ENCODE measurements around the gene IL4I1. TPM values are rescaled to one million over a fixed set of nuclear protein-coding genes. Genes with fewer than 3 reads are reported as not detected.
"Not testable (repeated sequence)": the region's sequence is repeated elsewhere in the genome, so short reads cannot be mapped to it uniquely, and the experiment has no call there.

IL4I1 gene
- total RNA-seq, 4 donors from 2014 or later, result 0.34 to 0.50 TPM; not detected in 2

- H3K4me1 ChIP-seq, result peaks cover 20 to 52% (median 45%) of the 10 kb centered on the region in 4 donors
- no peaks in the 10 kb centered on the region for H3K9me3 ChIP-seq
- WGBS, result 0% methylated on average over 31 of the region's 48 CpGs
- H3K4me3 ChIP-seq, result peak within 1 kb of the TSS; percentile 71 to 90 (median 84)
- TF ChIP-seq EP300 (IDR thresholded peaks at IDR 0.05) (no peak), CTCF (IDR thresholded peaks at IDR 0.05) (no peak), POLR2AphosphoS5 (IDR thresholded peaks at IDR 0.05) (peak; percentile 57 to 63)
- peak within 1 kb of the TSS; percentile 88 to 94 (median 92) for H3K27ac ChIP-seq (replicated peaks in 1 of 4)
- H3K36me3 ChIP-seq, result peaks cover 0 to 45% (median 33%) of the 10 kb centered on the region in 4 donors
- intact Hi-C loops (cut with DNase I), result no loop called here
- H3K27me3 ChIP-seq, result no peaks in the 10 kb centered on the region
- DNase-seq (ENCODE audit: extremely low spot score), result no peak
Observed at GRCh38 chr19:49929121-49929610, 32.5 kb upstream of the IL4I1 start, which contains the start of the genes ATF5 and NUP62. TSS of gene ATF5 (plus strand) at chr19:49929205. CDS start at chr19:49930851, 1,646 bp downstream. TSS of gene NUP62 (minus strand) at chr19:49929504. CDS start at chr19:49909807, 19,697 bp downstream.

- 80% methylated on average over 14 of the region's 14 CpGs for WGBS
- no peak for DNase-seq (ENCODE audit: extremely low spot score)
- H3K27ac ChIP-seq (replicated peaks in 1 of 4), result peak overlapping the region; percentile 7 to 94 (median 90)
Observed at GRCh38 chr19:49927526-49928264, 31.0 kb upstream of the IL4I1 start.

DNA sequence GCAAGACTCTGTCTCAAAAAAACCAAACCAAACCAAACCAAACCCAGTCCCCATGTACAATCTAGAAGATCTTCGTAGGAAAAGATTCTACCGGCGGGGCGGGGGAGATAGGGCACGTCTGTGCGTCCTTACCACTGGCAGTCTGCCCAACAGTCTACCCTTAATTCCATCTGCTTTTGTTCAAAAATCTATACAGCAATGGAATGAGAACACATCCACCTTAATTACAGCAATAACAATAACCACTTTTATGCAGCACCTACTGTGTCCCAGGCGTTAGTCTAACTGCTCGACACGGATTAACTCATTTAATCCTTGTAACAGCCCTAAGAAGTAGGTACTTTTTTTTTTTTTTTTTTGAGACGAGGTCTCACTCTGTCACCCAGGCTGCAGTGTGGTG is 29.8 kb upstream of the IL4I1 start:
- Histone ChIP-seq H3K27me3 (no peaks in the 10 kb centered on the region), H3K4me3 (no peak overlapping the region), H3K27ac (replicated peaks in 1 of 4) (no peak overlapping the region), H3K9me3 (no peaks in the 10 kb centered on the region), H3K36me3 (peaks cover 5 to 61% (median 48%) of the 10 kb centered on the region in 4 donors), H3K4me1 (peaks cover 20 to 74% (median 50%) of the 10 kb centered on the region in 4 donors)
- intact Hi-C loops (cut with DNase I), result no loop called here
- DNase-seq (ENCODE audit: extremely low spot score), result no peak
- TF ChIP-seq POLR2AphosphoS5 (IDR thresholded peaks at IDR 0.05), result no peak
- no peak for TF ChIP-seq POLR2A (IDR thresholded peaks at IDR 0.05; ENCODE audit: low read depth)
- TF ChIP-seq CTCF (IDR thresholded peaks at IDR 0.05), result no peak
- no peak for TF ChIP-seq EP300 (IDR thresholded peaks at IDR 0.05)
- WGBS, result 92% methylated on average over 10 of the region's 10 CpGs

More at GRCh38 chr19:49927526-49928264, 31.0 kb upstream of the IL4I1 start:
- H3K4me1 ChIP-seq, result peaks cover 20 to 67% (median 50%) of the 10 kb centered on the region in 4 donors
- H3K27me3 ChIP-seq, result no peaks in the 10 kb centered on the region
- intact Hi-C loops (cut with DNase I), result no loop called here
- H3K4me3 ChIP-seq, result peak overlapping the region; percentile 71 to 90 (median 84)
- no peaks in the 10 kb centered on the region for H3K9me3 ChIP-seq
- H3K36me3 ChIP-seq, result peaks cover 0 to 54% (median 45%) of the 10 kb centered on the region in 4 donors
- TF ChIP-seq EP300 (IDR thresholded peaks at IDR 0.05) (no peak), POLR2A (IDR thresholded peaks at IDR 0.05; ENCODE audit: low read depth) (no peak), CTCF (IDR thresholded peaks at IDR 0.05) (no peak), POLR2AphosphoS5 (IDR thresholded peaks at IDR 0.05) (no peak)

GRCh38 chr19:49925486-49925885 is 28.8 kb upstream of the IL4I1 start:
- Histone ChIP-seq H3K27me3 (no peaks in the 10 kb centered on the region), H3K9me3 (no peaks in the 10 kb centered on the region), H3K4me3 (no peak overlapping the region), H3K27ac (replicated peaks in 1 of 4) (no peak overlapping the region), H3K36me3 (peaks cover 5 to 71% (median 57%) of the 10 kb centered on the region in 4 donors), H3K4me1 (peaks cover 20 to 70% (median 46%) of the 10 kb centered on the region in 4 donors)
- WGBS, result 92% methylated on average over 5 of the region's 5 CpGs
- intact Hi-C loops (cut with DNase I), result no loop called here
- no peak for DNase-seq (ENCODE audit: extremely low spot score)
- no peak for TF ChIP-seq CTCF (IDR thresholded peaks at IDR 0.05)
- no peak for TF ChIP-seq EP300 (IDR thresholded peaks at IDR 0.05)
- TF ChIP-seq POLR2A (IDR thresholded peaks at IDR 0.05; ENCODE audit: low read depth), result no peak
- no peak for TF ChIP-seq POLR2AphosphoS5 (IDR thresholded peaks at IDR 0.05)

DNA sequence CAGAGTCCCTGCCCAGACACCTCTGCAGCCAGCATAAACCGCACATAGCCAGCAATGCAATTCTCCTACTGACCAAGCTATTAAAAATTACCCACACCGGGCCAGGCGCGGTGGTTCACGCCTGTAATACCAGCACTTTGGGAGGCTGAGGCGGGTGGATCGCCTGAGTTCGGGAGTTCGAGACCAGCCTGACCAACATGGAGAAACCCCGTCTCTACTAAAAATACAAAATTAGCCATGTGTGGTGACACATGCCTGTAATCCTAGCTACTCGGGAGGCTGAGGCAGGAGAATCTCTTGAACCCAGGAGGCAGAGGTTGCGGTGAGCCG is 28.2 kb upstream of the IL4I1 start:
- DNase-seq (ENCODE audit: extremely low spot score); intact Hi-C loops (cut with DNase I); H3K9me3 ChIP-seq; H3K27me3 ChIP-seq; H3K4me3 ChIP-seq: not testable (repeated sequence)
- Histone ChIP-seq H3K4me1 (peaks cover 17 to 64% (median 40%) of the 10 kb centered on the region in 4 donors), H3K36me3 (peaks cover 5 to 76% (median 60%) of the 10 kb centered on the region in 4 donors), H3K27ac (replicated peaks in 1 of 4) (peak overlapping the region in 1 of 4 donors; percentile 11)
- WGBS, result 93% methylated on average over 13 of the region's 13 CpGs

Measured in esophagus muscularis mucosa (tissue), 4 donors.